HepG2 (cell line): Measurements from ENCODE around the gene VPS13D. TPM values are rescaled to one million over a fixed set of nuclear protein-coding genes. Genes with fewer than 3 reads are reported as not detected.

Experiments
- ATAC-seq: fragments of 200-7000 bp; cut with Tn5 transposase; 3 replicates; pipeline ENCODE4 v1.9.1; 2020; ENCODE audit warnings: mild to moderate bottlenecking, moderate library complexity
- BruUV-seq: library from RNA; stranded (reverse); fragments of 400-500 nt; replicated peaks from 2 replicates; lab custom pipeline; 2021; lab: Mats Ljungman, UMichigan
- CTCF ChIA-PET: fragments of 300-600 bp; formaldehyde crosslinking; extraction: SDS; loops from one replicate; lab custom pipeline; 2021; ENCODE audit warnings: low total read pairs, inconsistent platforms, low intra/inter-chr PET ratio; lab: Yijun Ruan, JAX
- POLR2A ChIA-PET: fragments of 350-600 bp; sonication (Branson Sonifier 250); formaldehyde crosslinking; loops from one replicate; lab custom pipeline; 2020; ENCODE audit warnings: antibody characterized with exemption, inconsistent platforms; lab: Yijun Ruan, JAX
- DNase-seq: peaks from one replicate; pipeline ENCODE4 v3.0.0-alpha.2; 2015; ENCODE audit warnings: low spot score
- FAIRE-seq: peaks from 3 replicates; lab custom pipeline; 2011; peaks lifted over from hg19 to GRCh38; lab: Jason Lieb, UNC
- H2AFZ ChIP-seq: one replicate; pipeline ENCODE4 v1.6.1; 2011; ENCODE audit warnings: low read length, inconsistent platforms
- H3K27ac ChIP-seq: fragments of 300-600 bp; 3 replicates; pipeline ENCODE4 v1.8.0; 2011; ENCODE audit warnings: mixed run types, mild to moderate bottlenecking, mixed read lengths, low read length, inconsistent platforms; ENCODE audit not compliant: insufficient read depth; ENCODE audit errors: extremely low read length
- H3K27me3 ChIP-seq, 2 experiments: fragments of 200-600 bp in 1 of 2; 2 replicates in 1 of 2; 3 replicates in 1 of 2; pipeline versions ENCODE4 v1.6.0 to v1.8.0; 2011; ENCODE audit warnings: low read length in 2 of 2, mild to moderate bottlenecking in 2 of 2, moderate library complexity in 2 of 2, inconsistent platforms in 1 of 2; ENCODE audit not compliant: insufficient read depth in 2 of 2, control insufficient read depth in 1 of 2
- H3K36me3 ChIP-seq, 2 experiments: fragments of 200-600 bp in 1 of 2; replicated peaks in 1 of 2; 2 replicates in 1 of 2; 3 replicates in 1 of 2; pipeline versions ENCODE4 v1.5.1 to v1.8.0; 2011; ENCODE audit warnings: low read length in 2 of 2, inconsistent platforms in 1 of 2; ENCODE audit not compliant: insufficient read depth in 2 of 2, control insufficient read depth in 1 of 2
- H3K4me1 ChIP-seq: 2 replicates; pipeline ENCODE4 v1.5.1; 2012; ENCODE audit warnings: low read length, inconsistent platforms; ENCODE audit not compliant: insufficient read depth
- H3K4me2 ChIP-seq: 2 replicates; pipeline ENCODE4 v1.6.0; 2011; ENCODE audit warnings: low read depth, low read length, inconsistent platforms
- H3K4me3 ChIP-seq, 3 experiments: fragments of 200-600 bp in 1 of 3; sonication (generic), shearing (Covaris generic) in 1 of 3; replicated peaks in 1 of 3; 2 replicates each; pipeline ENCODE4 v1.5.1; 2011 to 2016; ENCODE audit warnings: low read length in 3 of 3, inconsistent platforms in 2 of 3, low read depth in 2 of 3, mild to moderate bottlenecking in 2 of 3, control low read depth in 1 of 3, mixed read lengths in 1 of 3; ENCODE audit not compliant: insufficient read depth in 1 of 3
- H3K79me2 ChIP-seq: one replicate; pipeline ENCODE4 v1.6.1; 2011; ENCODE audit warnings: low read length, inconsistent platforms; ENCODE audit not compliant: insufficient read depth
- H3K9ac ChIP-seq: 2 replicates; pipeline ENCODE4 v1.6.0; 2011; ENCODE audit warnings: mild to moderate bottlenecking, low read depth, low read length, inconsistent platforms; ENCODE audit not compliant: insufficient read depth
- H3K9me3 ChIP-seq: 2 replicates; pipeline ENCODE4 v1.5.1; 2012; ENCODE audit warnings: mild to moderate bottlenecking, low read length
- H4K20me1 ChIP-seq: 2 replicates; pipeline ENCODE4 v1.6.0; 2011; ENCODE audit warnings: inconsistent platforms, mild to moderate bottlenecking, low read length, moderate library complexity; ENCODE audit not compliant: insufficient read depth
- ERF ChIP-seq: IDR thresholded peaks from 2 replicates; pipeline ENCODE4 v1.6.1; 2018; ENCODE audit warnings: missing biosample characterization, missing genetic modification reagents
- GABPA ChIP-seq, 2 experiments: IDR thresholded peaks; 2 replicates each; pipeline ENCODE4 v1.6.1; 2011 to 2016; ENCODE audit warnings: low read depth in 2 of 2, low read length in 1 of 2, missing biosample characterization in 1 of 2, missing genetic modification characterization in 1 of 2
- HDAC1 ChIP-seq: sonication (generic); formaldehyde crosslinking; IDR thresholded peaks from 2 replicates; pipeline ENCODE4 v1.5.1; 2020; ENCODE audit warnings: mild to moderate bottlenecking, missing genetic modification reagents
- KAT7 ChIP-seq: IDR thresholded peaks from 2 replicates; pipeline ENCODE4 v1.6.1; 2018; ENCODE audit warnings: borderline replicate concordance, missing compliant biosample characterization
- PAF1 ChIP-seq: IDR thresholded peaks from 2 replicates; pipeline ENCODE4 v1.6.1; 2016; ENCODE audit warnings: missing genetic modification reagents, missing compliant biosample characterization
- SNAI1 ChIP-seq: sonication (generic); formaldehyde crosslinking; IDR thresholded peaks from 2 replicates; pipeline ENCODE4 v1.5.0; 2020; ENCODE audit warnings: mild to moderate bottlenecking, missing genetic modification reagents, borderline replicate concordance
- SP2 ChIP-seq: sonication (generic); formaldehyde crosslinking; IDR thresholded peaks from 2 replicates; pipeline ENCODE4 v1.5.1; 2020; ENCODE audit warnings: mild to moderate bottlenecking, missing genetic modification reagents
- THYN1 ChIP-seq: sonication (generic); formaldehyde crosslinking; IDR thresholded peaks from 2 replicates; pipeline ENCODE4 v1.8.1; 2023; ENCODE audit warnings: low read depth, mild to moderate bottlenecking, moderate library complexity, missing genetic modification reagents, borderline replicate concordance
- ZNF205 ChIP-seq: IDR thresholded peaks from 2 replicates; pipeline ENCODE4 v1.6.1; 2018; ENCODE audit warnings: missing biosample characterization, missing genetic modification reagents
- ZNF225 ChIP-seq: sonication (generic); formaldehyde crosslinking; IDR thresholded peaks from 2 replicates; pipeline ENCODE4 v1.4.0; 2020; ENCODE audit warnings: mild to moderate bottlenecking, missing genetic modification reagents
- ZNF496 ChIP-seq: sonication (generic); formaldehyde crosslinking; IDR thresholded peaks from 2 replicates; pipeline ENCODE4 v1.8.1; 2023; ENCODE audit warnings: mild to moderate bottlenecking, moderate library complexity, missing genetic modification reagents; ENCODE audit not compliant: insufficient replicate concordance
- ZNF550 ChIP-seq: sonication (generic); formaldehyde crosslinking; IDR thresholded peaks from 2 replicates; pipeline ENCODE4 v1.4.0; 2020; ENCODE audit warnings: mild to moderate bottlenecking, missing genetic modification reagents, borderline replicate concordance
- ZNF569 ChIP-seq: sonication (generic); formaldehyde crosslinking; IDR thresholded peaks from 2 replicates; pipeline ENCODE4 v1.5.0; 2020; ENCODE audit warnings: mild to moderate bottlenecking, missing genetic modification reagents, moderate library complexity, borderline replicate concordance
- ZNF572 ChIP-seq: sonication (generic); formaldehyde crosslinking; IDR thresholded peaks from 2 replicates; pipeline ENCODE4 v1.5.1; 2020; ENCODE audit warnings: mild to moderate bottlenecking, missing genetic modification reagents
- ZNF678 ChIP-seq: sonication (generic); formaldehyde crosslinking; IDR thresholded peaks from 2 replicates; pipeline ENCODE4 v1.4.0; 2020; ENCODE audit warnings: mild to moderate bottlenecking, missing genetic modification reagents
- WGBS: methylation state at CpG from one replicate; pipeline ENCODE4 v1.1.6; 2017; ENCODE audit warnings: low lambda C conversion rate; 5-methylcytosine and 5-hydroxymethylcytosine counted together
- in situ Hi-C: cut with HindIII; loops from 2 replicates; pipeline ENCODE4 v1.10.0; 2017; ENCODE audit warnings: low pct_unique_long_range_greater_than_20kb; ENCODE audit not compliant: extremely low pct_ligation_motif_present
- intact Hi-C: fragments of 100-400 bp; cut with micrococcal nuclease; formaldehyde crosslinking; loops from one replicate; pipeline ENCODE4 v1.10.0; 2022; ENCODE audit not compliant: unreplicated experiment
- polyA plus RNA-seq, 8 experiments: library from polyadenylated mRNA; depleted of rRNA in 3 of 8; stranded (reverse) in 7 of 8; unstranded in 1 of 8; fragments of >200 nt; fragmentation: Illumina TruSeq in 4 of 8; extraction: Trizol in 4 of 8; gene quantifications; 2 replicates each; pipeline versions ENCODE4 v1.2.1 to v1.2.3, GENCODE V29; 2011 to 2016; ENCODE audit warnings: low read depth in 4 of 8, missing spikeins in 1 of 8, mixed read lengths in 1 of 8; ENCODE audit not compliant: insufficient read depth in 1 of 8
- total RNA-seq, 5 experiments: library from RNA; depleted of rRNA; stranded (reverse); fragments of >200 nt; fragmentation: Illumina TruSeq; extraction: Trizol; gene quantifications; 2 replicates each; pipeline ENCODE4 v1.2.3, GENCODE V29; 2016; ENCODE audit warnings: low read depth in 1 of 5
- TF ChIP-seq, protein P1 (sequence below): sonication (generic); formaldehyde crosslinking; IDR thresholded peaks from 2 replicates; pipeline ENCODE4 v1.8.1; 2022; ENCODE audit warnings: low read depth, mild to moderate bottlenecking, missing genetic modification reagents
- TF ChIP-seq, protein P2 (sequence below): sonication (generic); formaldehyde crosslinking; IDR thresholded peaks from 2 replicates; pipeline ENCODE4 v1.9.0; 2021; ENCODE audit warnings: missing genetic modification reagents, mild to moderate bottlenecking, borderline replicate concordance

VPS13D gene
- total and polyA plus RNA-seq, 2 of the 13 experiments (the other 11 are each of a cell fraction or from before 2014, with no cell fraction given), result 8.6 to 13.9 TPM

- DNase-seq (no peak), FAIRE-seq (no peak), ATAC-seq (no peak)
- Histone ChIP-seq H3K79me2 (no peaks in the 10 kb centered on the region), H3K4me3 (no peak overlapping the region), H3K9me3 (no peaks in the 10 kb centered on the region), H3K4me2 (no peak overlapping the region), H3K36me3 (no peaks in the 10 kb centered on the region; a peak in 2 of 5 replicates), H3K9ac (no peak overlapping the region)
- POLR2A ChIA-PET, result no interaction called here
- TF ChIP-seq GABPA (IDR thresholded peaks at IDR 0.05; ENCODE audit: low read depth, low read length) (no peak), GABPA (CRISPR knock-in tag; IDR thresholded peaks at IDR 0.05; ENCODE audit: low read depth) (no peak), ERF (CRISPR knock-in tag) (no peak), ZNF569 (no peak), ZNF205 (no peak), ZNF225 (CRISPR knock-in tag) (no peak), THYN1 (CRISPR knock-in tag) (no peak), ZNF496 (no peak), SNAI1 (no peak), ZNF572 (CRISPR knock-in tag) (no peak), PAF1 (CRISPR knock-in tag) (no peak), KAT7 (no peak), ZNF678 (CRISPR knock-in tag) (no peak), HDAC1 (CRISPR knock-in tag) (no peak), SP2 (no peak), ZNF550 (CRISPR knock-in tag) (no peak)
- TF ChIP-seq, protein P1, sequence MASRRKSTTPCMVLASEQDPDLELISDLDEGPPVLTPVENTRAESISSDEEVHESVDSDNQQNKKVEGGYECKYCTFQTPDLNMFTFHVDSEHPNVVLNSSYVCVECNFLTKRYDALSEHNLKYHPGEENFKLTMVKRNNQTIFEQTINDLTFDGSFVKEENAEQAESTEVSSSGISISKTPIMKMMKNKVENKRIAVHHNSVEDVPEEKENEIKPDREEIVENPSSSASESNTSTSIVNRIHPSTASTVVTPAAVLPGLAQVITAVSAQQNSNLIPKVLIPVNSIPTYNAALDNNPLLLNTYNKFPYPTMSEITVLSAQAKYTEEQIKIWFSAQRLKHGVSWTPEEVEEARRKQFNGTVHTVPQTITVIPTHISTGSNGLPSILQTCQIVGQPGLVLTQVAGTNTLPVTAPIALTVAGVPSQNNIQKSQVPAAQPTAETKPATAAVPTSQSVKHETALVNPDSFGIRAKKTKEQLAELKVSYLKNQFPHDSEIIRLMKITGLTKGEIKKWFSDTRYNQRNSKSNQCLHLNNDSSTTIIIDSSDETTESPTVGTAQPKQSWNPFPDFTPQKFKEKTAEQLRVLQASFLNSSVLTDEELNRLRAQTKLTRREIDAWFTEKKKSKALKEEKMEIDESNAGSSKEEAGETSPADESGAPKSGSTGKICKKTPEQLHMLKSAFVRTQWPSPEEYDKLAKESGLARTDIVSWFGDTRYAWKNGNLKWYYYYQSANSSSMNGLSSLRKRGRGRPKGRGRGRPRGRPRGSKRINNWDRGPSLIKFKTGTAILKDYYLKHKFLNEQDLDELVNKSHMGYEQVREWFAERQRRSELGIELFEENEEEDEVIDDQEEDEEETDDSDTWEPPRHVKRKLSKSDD, result no peak
- TF ChIP-seq, protein P2, sequence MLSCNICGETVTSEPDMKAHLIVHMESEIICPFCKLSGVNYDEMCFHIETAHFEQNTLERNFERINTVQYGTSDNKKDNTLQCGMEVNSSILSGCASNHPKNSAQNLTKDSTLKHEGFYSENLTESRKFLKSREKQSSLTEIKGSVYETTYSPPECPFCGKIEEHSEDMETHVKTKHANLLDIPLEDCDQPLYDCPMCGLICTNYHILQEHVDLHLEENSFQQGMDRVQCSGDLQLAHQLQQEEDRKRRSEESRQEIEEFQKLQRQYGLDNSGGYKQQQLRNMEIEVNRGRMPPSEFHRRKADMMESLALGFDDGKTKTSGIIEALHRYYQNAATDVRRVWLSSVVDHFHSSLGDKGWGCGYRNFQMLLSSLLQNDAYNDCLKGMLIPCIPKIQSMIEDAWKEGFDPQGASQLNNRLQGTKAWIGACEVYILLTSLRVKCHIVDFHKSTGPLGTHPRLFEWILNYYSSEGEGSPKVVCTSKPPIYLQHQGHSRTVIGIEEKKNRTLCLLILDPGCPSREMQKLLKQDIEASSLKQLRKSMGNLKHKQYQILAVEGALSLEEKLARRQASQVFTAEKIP, result no peak
- TF ChIP-seq, all 625 proteins: peak for 0
- H3K27me3 ChIP-seq, result no peaks in the 10 kb centered on the region
- no TSS peak for BruUV-seq
- 95% methylated on average over 7 of the region's 7 CpGs for WGBS
- H3K4me1 ChIP-seq, result peaks cover 39% of the 10 kb centered on the region
- intact Hi-C loops (no loop called here), in situ Hi-C loops (no loop called here)
- no peak overlapping the region for H3K27ac ChIP-seq
- CTCF ChIA-PET, result no interaction called here
- H4K20me1 ChIP-seq, result no peaks in the 10 kb centered on the region
- no peak overlapping the region for H2AFZ ChIP-seq
Measured at GRCh38 chr1:12441414-12442105, 211.7 kb downstream of the VPS13D start.
